HG02610 (cell line): ENCODE data around the gene PLEKHB1.
A peak's percentile ranks its signal among the peaks of the same experiment; 100 is the strongest.

ENCODE experiments used
- ATAC-seq: cut with Tn5 transposase; IDR thresholded peaks from one replicate; pipeline ENCODE4 v1.9.1; 2021; ENCODE audit warnings: mild to moderate bottlenecking, moderate library complexity; ENCODE audit not compliant: unreplicated experiment

PLEKHB1 gene

DNA sequence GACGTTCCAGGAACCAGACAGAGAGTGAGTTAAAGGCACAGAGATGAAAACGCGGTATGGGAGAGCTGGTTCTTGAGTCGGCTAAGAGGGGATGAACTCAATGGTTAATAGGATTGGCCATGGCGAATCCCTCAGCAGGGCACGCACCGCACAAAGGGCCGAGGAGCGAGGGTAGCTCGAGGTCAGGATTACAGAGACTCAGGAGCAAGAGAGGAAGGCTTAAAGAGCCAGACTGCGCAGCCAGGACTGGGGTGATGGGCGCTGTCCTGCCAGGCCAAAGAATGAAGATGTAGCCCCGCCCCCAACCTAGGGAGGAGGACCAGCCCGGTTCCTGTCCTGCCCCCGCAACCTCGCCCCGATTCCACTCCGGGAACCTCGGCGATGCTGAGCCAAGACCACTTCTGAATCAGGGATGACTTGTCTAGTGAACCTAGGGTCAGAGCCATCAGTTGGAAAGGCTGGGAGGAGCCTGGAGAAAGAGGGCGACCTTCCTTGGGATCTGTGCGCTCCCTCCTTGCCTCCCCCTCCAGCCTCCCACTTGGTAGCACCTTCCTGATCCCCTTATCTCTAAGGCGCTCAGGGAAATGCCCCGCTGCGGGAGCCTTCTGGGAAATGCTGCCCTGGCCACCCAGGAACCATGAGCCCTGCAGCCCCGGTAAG, at the start of gene PLEKHB1:
TSS of gene PLEKHB1 (plus strand) at position 610 of the 660 bp plus-strand sequence. CDS start at position 638, 28 bp downstream.
- ATAC-seq, result no peak

- peak; percentile 5 for ATAC-seq
Observed at GRCh38 chr11:73597336-73597955, 48.9 kb upstream of the PLEKHB1 start.

- peak; percentile 92 for ATAC-seq
Observed at GRCh38 chr11:73597956-73598718, 48.2 kb upstream of the PLEKHB1 start, which contains the start of gene FAM168A. Gene FAM168A (minus strand): TSS chr11:73598112. CDS start chr11:73468474, 129,638 bp downstream.

DNA sequence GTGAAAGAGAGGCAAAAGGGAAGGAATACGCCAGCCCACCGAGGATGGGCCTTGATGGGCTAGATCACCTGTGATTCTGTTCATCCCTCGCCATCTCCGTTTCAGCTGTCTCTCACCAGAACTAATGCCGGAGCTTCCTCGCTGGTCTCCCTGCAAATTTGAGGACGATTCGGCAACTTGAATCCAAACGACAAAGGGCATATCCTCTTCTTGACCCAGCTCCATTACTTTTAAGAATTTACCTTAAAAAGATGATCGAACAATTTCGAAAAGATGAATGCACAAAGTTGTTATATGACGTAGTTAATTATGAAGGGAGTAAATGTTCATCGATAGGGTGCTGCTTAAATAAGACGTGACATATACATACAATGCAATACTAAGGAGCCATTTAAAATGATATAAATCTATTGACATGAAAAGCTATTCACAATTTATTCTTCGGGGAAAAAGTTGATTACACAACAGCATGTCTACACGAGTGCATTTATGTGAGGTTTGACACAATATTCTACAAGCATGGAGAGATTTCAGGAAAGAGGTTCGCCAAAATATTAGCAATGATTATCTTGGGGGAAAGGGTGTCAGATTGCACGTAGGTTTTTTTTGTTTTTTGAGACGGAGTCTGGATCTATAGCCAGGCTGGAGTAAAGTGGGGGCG, 47.5 kb upstream of the PLEKHB1 start:
- no peak for ATAC-seq

- no peak for ATAC-seq
Observed at GRCh38 chr11:73612601-73613140, 33.7 kb upstream of the PLEKHB1 start.

- no peak for ATAC-seq
Observed at GRCh38 chr11:73614591-73614990, 31.8 kb upstream of the PLEKHB1 start.

- no peak for ATAC-seq
Observed at GRCh38 chr11:73622926-73623593, 23.3 kb upstream of the PLEKHB1 start.

DNA sequence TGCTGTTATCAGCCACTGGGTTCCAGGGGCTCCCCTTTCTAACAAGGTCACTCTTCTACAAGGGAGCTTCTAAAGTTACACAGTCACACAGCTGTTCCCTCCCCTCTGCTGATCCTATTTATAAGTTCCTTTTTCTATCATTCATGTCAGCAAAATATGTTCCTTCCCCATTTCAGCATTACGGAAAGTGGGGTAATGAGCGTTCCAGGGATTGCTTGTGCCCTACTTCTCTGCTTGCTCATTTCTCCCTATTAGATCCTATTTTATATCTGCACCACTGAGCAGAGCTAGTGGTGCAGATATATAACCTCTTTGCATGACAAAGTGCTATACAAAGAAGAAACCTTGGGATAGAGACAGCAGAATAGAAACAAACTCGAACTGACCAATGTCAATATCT, 22.7 kb upstream of the PLEKHB1 start:
- ATAC-seq, result no peak

DNA sequence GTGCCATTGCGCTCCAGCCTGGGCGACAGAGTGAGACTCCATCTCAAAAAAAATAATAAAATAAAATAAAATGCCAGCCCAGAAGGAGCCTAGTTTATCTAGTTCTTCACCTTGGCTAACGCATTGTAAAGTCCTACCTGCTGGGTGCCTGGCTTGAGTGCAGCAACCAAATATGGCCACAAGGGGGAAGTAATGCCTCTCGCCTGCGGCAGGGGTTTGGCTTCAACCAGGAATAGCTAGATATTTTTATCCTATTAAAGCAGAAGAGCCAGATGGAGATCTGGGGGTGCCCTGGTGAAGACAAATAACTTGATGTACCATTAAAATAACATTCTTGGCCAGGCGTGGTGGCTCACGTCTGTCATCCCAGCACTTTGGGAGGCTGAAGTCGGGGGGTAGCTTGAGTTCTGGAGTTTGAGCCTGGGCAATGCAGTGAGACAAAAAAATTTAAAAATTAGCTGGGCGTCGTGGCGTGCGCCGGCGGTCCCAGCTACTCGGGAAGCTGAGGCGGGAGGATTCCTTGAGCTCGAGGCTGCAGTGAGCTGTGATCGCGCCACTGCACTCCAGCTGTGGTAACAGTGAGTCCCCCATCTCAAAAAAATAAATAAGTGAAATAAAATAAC, 20.6 kb upstream of the PLEKHB1 start:
- no peak for ATAC-seq

DNA sequence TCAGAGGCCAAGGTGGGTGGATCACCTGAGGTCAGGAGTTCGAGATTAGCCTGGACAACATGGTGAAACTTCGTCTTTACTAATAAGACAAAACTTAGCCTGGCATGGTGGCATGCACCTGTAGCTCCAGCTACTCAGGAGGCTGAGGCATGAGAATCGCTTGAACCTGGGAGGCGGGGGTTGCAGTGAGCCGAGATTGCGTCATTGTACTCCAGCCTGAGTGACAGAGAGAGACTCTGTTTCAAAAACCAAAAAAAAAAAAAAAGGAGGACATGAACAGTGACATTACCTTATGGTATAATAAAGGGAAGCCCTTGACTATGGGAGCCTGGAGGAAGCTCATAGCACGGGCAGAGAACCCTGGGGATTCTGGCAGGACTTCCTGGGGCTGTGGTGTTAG, 16.5 kb upstream of the PLEKHB1 start:
- no peak for ATAC-seq

- no peak for ATAC-seq
Observed at GRCh38 chr11:73632996-73633395, 13.4 kb upstream of the PLEKHB1 start.

DNA sequence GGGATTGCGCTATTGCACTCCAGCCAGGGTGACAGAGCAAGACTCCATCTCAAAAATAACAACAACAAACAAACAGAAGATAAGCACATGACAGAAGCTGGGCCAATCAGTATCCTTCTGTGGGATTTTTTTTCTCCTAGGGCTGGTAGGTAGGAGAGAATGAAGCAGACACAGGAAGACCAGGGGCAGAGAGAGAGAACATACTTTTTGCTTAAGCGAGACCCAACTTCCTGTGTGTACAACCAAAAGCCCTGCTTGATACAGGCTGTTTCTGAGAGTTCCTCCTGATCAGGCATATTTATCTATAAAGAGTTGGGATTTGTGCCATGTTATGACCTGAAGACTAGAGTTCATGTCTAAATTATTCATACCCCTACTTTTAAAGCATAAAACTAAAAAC, 12.4 kb upstream of the PLEKHB1 start:
- no peak for ATAC-seq

- ATAC-seq, result no peak
Observed at GRCh38 chr11:73635721-73636120, 10.7 kb upstream of the PLEKHB1 start.

- ATAC-seq, result no peak
Observed at GRCh38 chr11:73636249-73636648, 10.1 kb upstream of the PLEKHB1 start.

- ATAC-seq, result no peak
Observed at GRCh38 chr11:73637012-73637411, 9.4 kb upstream of the PLEKHB1 start.

- no peak for ATAC-seq
Observed at GRCh38 chr11:73640592-73640991, 5.8 kb upstream of the PLEKHB1 start.

GRCh38 chr11:73641668-73642067, 4.7 kb upstream of the PLEKHB1 start:
- ATAC-seq, result no peak

DNA sequence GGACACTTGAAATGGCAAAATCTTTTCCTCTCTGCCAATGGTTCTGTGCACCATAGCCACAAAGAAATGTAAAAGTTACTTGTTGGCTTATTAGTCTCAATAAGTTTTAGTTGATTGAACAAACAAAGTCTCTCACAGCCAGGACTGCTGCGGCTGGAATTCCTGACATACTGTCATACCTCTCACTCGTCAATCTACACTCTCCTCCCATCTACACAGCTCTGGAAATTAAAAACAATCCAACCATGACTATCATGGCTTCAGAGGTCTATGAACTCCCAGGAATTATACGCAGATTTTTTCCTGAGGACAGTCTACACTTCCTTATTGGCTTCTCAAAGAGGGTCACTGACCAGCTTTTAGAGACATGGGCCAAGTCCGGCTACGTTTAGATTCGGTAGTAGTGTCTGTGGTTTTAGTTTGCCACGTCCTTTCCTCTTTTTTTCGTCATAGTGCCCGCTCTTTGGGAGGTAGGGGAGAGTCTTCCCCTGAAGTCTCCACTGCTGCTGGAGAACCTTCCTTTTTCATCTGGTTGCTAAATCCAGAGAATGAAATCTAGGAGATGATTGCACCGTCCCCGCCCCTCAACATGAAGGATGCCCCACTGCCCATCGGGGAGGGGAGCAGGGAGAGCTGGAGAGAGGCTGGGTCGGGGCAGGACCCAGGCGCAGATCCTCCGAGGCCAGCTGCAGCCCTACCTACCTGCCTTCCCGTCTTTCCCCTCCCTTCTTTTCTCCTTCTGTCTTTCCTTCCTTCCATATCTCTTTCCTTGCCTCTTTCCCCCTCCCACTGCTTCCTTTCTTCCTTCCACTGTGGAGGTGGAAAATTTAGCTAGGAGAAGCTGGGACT, 1.0 kb upstream of the PLEKHB1 start:
- no peak for ATAC-seq

- no peak for ATAC-seq
Observed at GRCh38 chr11:73647459-73648100, 1.2 kb downstream of the PLEKHB1 start.
